NCI-H1436 (cell line): Measurements from ENCODE around the gene ENPP1.
"Not testable (repeated sequence)": the region's sequence is repeated elsewhere in the genome, so short reads cannot be mapped to it uniquely, and the experiment has no call there.

Experiments used
- DNase-seq: peaks from one replicate; lab custom pipeline; 2025; lab: John Stamatoyannopoulos, UW

Gene ENPP1

GRCh38 chr6:131831392-131831791 lies 23.6 kb downstream of the ENPP1 start:
- DNase-seq, result no peak

- DNase-seq, result no peak
Measured at GRCh38 chr6:131831886-131832285, 24.1 kb downstream of the ENPP1 start.

- DNase-seq, result no peak
Measured at GRCh38 chr6:131832363-131832762, 24.5 kb downstream of the ENPP1 start.

GRCh38 chr6:131838051-131838450 lies 30.2 kb downstream of the ENPP1 start:
- no peak for DNase-seq

- no peak for DNase-seq
Measured at GRCh38 chr6:131839388-131839787, 31.6 kb downstream of the ENPP1 start.

- no peak for DNase-seq
Measured at GRCh38 chr6:131840441-131840840, 32.6 kb downstream of the ENPP1 start.

- DNase-seq, result no peak
Measured at GRCh38 chr6:131840936-131841583, 33.2 kb downstream of the ENPP1 start.

GRCh38 chr6:131843768-131844167 lies 35.9 kb downstream of the ENPP1 start:
- DNase-seq, result no peak

GRCh38 chr6:131844243-131844841 lies 36.5 kb downstream of the ENPP1 start:
- no peak for DNase-seq

GRCh38 chr6:131846023-131846663 lies 38.3 kb downstream of the ENPP1 start:
- DNase-seq, result no peak

- no peak for DNase-seq
Measured at GRCh38 chr6:131846905-131847304, 39.1 kb downstream of the ENPP1 start.

GRCh38 chr6:131849799-131850198 lies 42.0 kb downstream of the ENPP1 start:
- no peak for DNase-seq

- DNase-seq, result no peak
Measured at GRCh38 chr6:131851049-131851769, 43.4 kb downstream of the ENPP1 start.

- DNase-seq, result no peak
Measured at GRCh38 chr6:131852200-131852599, 44.4 kb downstream of the ENPP1 start.

- no peak for DNase-seq
Measured at GRCh38 chr6:131854803-131855202, 47.0 kb downstream of the ENPP1 start.

GRCh38 chr6:131858765-131859415 lies 51.1 kb downstream of the ENPP1 start:
- no peak for DNase-seq

- not testable (repeated sequence) for DNase-seq
Measured at GRCh38 chr6:131859658-131860057, 51.8 kb downstream of the ENPP1 start.

- no peak for DNase-seq
Measured at GRCh38 chr6:131861381-131861780, 53.6 kb downstream of the ENPP1 start.

GRCh38 chr6:131862476-131862875 lies 54.7 kb downstream of the ENPP1 start:
- no peak for DNase-seq

- no peak for DNase-seq
Measured at GRCh38 chr6:131867744-131868143, 59.9 kb downstream of the ENPP1 start.

- no peak for DNase-seq
Measured at GRCh38 chr6:131868836-131869235, 61.0 kb downstream of the ENPP1 start.

- no peak for DNase-seq
Measured at GRCh38 chr6:131875647-131876046, 67.8 kb downstream of the ENPP1 start.
